Skin epidermis (tissue), 12 donors: ENCODE results near the gene VSTM2L.
"Not testable (repeated sequence)": the region's sequence is repeated elsewhere in the genome, so short reads cannot be mapped to it uniquely, and the experiment has no call there.

Experiments used
- H3K27ac ChIP-seq, 21 experiments: fragments of 200-600 bp; sonication (generic) in 11 of 21; one replicate each; pipeline ENCODE4 v1.5.0; 2020; ENCODE audit warnings: mild to moderate bottlenecking in 3 of 21, inconsistent platforms in 2 of 21, moderate library complexity in 2 of 21
- H3K4me3 ChIP-seq, 7 experiments: fragments of 200-600 bp; sonication (generic) in 2 of 7; one replicate each; pipeline ENCODE4 v1.5.0; 2020; ENCODE audit warnings: inconsistent platforms in 2 of 7, mild to moderate bottlenecking in 2 of 7, moderate library complexity in 1 of 7

VSTM2L gene

DNA sequence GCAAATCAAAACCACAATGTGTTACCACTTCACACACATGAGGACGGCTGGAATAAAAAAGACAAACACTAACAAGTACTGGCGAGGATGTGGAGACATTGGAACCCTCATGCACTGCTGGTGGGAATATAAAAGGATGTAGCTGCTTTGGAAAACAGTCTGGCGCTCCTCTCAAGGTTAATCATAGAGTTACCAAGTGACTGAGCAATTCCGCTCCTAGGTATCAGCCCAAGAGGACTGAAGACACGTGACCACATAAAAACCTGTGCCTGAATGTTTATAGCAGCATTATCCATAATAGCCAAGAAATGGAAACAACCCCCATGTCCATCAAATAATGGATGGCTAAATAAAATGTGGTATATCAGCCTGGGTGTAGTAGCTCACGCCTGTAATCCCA, 45.0 kb downstream of the VSTM2L start:
- no peak overlapping the region for H3K4me3 ChIP-seq
- no peak overlapping the region for H3K27ac ChIP-seq

DNA sequence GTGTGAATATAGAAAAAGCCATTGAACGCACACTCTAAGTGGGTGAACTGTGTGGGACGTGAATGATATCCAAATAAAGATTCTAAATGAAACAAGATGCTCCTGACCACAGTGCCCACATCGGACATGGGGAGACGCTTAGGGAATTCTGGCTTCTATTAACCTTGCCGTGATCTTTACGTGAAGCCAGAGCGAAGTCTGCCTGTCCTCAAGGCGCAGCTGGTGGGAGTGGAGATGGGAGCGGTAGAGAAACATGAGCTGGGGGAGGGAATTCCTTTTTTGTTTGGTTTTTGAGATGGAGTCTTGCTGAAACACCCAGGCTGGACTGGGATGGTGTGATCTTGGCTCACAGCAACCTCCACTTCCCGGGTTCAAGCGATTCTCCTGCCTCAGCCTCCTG, 46.0 kb downstream of the VSTM2L start:
- Histone ChIP-seq H3K4me3 (no peak overlapping the region), H3K27ac (no peak overlapping the region)

DNA sequence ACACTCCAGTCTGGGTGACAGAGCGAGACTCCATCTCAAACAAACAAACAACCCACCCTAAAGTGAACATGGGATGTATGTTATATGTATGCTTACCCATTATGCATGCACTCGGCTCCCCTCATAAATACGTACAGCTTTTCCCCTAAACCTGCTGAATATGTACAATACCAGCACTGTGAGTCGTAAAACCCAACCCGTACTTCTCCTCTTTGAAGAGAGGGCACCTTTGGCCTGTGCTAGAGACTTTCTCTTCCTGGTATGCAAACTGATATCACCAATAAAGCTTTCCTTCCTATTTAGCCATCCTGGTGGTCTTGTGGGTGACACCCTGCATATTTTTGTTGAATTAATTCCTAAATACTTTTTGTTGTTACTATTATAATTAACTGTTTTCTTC, 51.3 kb downstream of the VSTM2L start:
- H3K4me3 ChIP-seq = no peak overlapping the region
- no peak overlapping the region for H3K27ac ChIP-seq

DNA sequence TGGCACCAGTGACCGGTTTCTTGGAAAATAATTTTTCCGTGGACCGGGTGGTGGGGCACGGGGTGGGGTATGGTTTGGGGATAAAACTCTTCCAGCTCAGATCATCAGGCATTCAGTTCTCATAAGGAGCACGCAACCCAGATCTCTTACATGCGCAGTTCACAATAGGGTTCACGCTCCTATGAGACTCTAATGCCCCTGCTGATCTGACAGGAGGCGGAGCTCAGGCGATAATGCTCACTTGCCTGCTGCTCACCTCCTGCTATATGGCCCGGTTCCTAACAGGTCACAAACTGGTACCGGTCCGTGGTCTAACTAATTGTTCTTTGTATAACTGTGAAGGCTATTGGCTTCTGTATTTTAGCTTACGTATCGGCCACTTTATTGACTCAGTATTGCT, 51.7 kb downstream of the VSTM2L start:
- Histone ChIP-seq H3K4me3 (no peak overlapping the region), H3K27ac (no peak overlapping the region)

DNA sequence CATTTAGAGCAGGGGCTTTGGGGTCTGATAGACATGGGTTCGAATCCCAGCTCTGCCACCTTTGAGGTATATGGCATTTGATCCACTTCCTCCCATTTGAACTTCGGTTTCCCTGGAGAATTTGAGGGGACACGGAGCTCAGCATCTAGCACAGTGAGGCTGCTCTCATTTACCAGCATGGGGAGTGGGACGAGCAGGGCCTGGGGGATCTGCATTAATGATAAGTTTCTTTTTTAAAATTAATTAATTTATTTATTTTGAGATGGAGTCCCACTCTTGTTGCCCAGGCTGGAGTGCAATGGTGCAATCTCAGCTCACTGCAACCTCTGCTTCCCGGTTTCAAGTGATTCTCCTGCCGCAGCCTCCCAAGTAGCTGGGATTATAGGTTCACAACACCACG, 52.6 kb downstream of the VSTM2L start:
- Histone ChIP-seq H3K27ac (no peak overlapping the region), H3K4me3 (no peak overlapping the region)

DNA sequence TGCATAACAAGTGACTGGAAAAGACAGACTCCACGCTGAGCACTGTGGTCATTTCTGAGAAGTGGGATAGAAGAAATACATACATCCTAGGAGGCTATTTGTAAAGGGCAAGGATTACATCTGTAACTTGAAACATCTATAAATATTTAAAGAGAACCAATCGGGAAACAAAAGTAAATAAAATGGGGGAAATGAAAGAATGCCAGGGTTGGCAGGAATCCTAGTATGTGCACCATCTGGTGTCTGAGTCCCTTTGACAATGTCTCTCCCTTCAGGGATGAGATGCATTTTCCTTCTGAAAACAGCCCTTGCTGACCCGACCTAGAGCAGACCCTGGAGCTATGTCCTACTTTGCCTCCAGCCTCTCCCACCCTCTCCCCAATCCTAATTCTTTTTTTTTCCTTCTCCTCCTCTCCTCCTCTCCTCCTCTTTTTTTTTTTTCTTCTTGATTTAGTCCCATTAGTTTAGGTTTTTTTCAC, 53.2 kb downstream of the VSTM2L start:
- H3K27ac ChIP-seq = no peak overlapping the region
- H3K4me3 ChIP-seq = no peak overlapping the region

DNA sequence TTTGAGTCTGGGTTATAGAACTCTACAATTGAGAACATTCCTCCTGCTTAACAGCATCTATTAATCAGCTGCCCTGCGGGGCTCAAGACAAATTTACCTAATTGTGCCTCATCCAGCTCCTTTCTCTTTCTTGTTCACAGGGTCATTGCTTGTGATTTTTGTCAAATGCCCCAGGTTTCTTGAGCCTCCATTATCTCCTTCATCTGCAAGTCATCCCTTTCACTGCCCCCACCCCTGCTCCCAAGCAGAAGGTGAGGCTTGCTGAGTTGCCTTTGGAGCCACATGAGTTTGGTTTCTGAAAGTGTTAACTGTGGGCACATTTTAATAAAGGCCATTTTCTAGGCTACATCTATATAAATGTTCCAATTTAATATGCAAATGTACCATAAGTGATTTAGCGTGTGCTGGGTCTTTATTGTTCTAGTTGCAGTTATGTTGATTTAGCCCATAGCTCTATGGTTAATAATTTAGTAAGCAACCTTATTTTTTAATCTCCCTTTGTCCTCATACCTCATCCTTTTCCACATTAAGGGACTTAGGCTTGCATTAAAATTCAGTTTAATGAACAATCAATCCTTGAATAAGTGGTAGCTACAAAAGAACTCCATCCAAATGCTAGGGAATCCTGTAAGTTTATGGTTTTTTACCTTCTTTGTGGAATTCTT, 56.1 kb downstream of the VSTM2L start:
- no peak overlapping the region for H3K4me3 ChIP-seq
- no peak overlapping the region for H3K27ac ChIP-seq

DNA sequence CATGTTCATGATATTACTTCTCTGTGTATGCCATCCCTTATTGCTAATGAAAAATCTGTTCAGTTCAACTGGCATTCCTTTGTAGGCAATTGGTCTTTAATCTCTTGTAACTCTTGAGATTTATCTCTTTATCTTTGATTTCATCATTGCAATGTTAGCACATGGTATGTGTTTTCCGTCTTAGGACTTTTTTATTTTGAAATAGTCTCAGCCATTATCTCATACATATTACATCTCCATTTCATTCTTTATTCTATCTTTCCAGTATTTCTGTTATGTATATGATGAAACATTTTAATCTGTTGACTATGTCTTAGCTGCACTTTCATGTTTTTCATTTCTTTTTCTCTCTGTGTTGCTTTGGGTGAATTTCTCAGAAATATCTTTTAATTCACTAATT, 58.1 kb downstream of the VSTM2L start:
- H3K27ac ChIP-seq = no peak overlapping the region
- H3K4me3 ChIP-seq = no peak overlapping the region

DNA sequence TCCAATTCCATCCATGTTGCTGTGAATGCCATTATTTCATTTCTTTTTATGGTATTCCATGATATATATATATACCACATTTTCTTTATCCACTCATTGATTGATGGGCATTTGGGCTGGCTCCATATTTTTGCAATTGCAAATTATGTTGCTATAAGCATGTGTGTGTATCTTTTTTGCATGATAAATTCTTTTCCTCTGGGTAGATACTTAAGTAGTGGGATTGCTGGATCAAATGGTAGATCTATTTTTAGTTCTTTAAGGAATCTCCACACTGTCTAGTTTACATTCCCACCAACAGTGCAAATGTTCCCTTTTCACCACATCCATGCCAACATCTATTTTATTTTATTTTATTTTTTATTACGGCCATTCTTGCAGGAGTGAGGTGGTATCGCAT, 60.6 kb downstream of the VSTM2L start:
- not testable (repeated sequence) for H3K4me3 ChIP-seq, H3K27ac ChIP-seq

DNA sequence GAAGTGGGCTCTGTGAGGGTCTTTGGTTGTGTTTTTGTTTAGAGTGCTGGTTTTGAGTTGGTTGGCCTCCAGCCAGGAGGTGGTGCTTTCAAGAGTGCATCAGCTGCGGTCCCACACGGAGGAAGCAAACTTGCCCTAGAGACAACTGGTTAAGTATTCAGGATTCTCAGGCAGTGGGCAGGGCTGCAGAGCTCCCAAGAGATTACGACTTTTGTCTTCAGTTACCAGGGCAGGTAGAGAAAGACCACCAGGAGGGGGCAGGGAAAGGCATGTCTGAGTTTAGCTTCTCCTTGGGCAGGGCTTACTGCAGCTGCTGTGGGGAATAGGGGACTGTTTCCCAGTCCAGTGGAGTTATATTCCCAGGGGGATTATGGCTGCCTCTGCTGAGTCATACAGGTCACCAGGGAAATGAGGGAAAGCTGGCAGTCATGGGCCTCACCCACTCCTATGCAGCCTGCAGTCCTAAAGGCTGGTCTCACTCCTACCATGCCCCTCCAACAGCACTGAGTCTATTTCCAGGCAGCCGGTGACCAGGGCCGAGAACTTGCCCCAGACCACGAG, 66.0 kb downstream of the VSTM2L start:
- Histone ChIP-seq H3K27ac (no peak overlapping the region), H3K4me3 (no peak overlapping the region)

DNA sequence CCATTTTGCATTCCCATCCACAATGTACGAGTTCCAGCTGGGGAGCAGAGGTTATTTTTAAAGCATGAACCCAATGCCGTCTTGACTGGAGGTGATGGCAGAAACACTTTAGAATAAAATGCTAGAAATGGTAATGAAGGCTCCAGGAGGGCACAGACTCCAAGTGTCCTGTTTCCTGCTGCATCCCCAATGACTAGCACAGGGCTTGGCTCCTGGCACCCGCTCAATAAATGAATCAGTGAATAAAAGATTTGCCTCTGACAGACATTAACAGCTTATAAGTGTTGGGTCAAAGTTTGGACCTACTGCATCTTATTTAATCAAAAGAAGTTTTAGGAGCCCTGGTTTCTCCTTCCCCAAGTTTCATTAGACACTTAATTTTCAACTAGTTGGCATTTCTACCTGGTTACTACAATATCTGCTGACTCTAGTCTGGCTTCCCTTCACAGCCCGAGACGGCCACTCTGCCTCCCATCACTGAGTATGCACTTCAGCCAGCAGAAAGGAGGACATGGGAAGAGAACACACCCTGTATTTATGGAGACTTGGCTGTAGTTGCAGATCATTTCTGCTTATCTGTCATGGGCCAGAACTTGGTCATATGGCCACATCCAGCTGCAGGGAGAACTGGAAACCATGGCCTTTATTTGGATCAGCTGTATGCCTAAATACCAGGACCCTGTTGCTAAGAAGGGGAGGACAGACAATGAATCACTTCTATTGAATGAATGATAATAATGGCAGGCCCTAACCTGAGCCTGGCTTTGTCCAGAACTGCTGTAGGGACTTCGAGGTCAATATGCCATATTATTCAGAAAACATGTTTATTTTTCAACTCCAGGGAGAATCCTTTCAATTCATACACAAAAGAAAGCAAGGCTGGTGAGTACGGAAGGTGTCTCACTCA, 67.3 kb downstream of the VSTM2L start:
- no peak overlapping the region for H3K4me3 ChIP-seq

DNA sequence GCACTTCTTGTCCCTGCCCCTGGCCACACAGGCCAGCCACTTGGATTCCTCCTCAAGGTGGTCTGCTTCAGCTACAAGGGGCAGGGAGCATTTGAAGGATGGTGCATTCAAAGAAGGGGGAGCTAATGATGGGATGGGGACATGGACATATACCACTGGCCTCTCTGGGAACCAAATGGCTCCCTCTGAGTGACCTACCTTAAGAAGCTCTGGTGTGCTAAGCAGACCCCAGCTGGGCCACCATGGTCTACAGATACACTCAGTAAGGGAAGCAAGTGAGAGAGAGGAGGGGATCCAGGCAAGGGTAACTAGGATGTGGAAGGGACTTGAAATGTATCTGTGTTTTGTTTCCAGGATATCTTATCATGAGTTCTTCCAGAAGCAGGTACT, 67.9 kb downstream of the VSTM2L start:
- Histone ChIP-seq H3K4me3 (no peak overlapping the region), H3K27ac (no peak overlapping the region)

More for the DNA sequence above, 67.3 kb downstream of the VSTM2L start:
- H3K27ac ChIP-seq = no peak overlapping the region

DNA sequence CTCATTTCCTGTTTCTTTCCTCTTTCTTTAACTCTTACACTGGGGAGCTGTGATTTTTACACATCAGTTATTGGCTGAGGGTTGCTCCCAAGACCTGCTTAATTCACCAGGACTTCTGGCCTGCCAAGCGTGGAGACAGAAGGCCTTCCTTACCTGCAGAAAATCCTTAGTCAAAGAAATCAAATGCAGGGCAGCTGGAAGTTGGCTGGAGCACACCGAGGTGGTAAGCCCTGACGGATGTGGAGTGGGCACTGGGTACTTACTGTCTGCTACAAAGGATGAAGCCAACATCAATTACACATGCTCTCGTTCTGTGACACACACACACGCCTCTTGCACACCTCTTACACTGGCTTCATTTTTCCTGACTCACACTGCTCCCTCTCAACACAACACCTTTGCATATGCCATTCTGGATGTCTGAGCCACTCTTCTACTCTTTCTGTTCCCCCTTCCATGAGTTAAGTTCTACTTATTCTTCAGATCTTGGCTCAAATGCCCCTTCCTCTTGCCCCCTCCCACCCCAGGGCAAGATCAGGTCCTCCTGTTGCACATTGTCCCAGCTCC, 68.7 kb downstream of the VSTM2L start:
- no peak overlapping the region for H3K4me3 ChIP-seq
- no peak overlapping the region for H3K27ac ChIP-seq

DNA sequence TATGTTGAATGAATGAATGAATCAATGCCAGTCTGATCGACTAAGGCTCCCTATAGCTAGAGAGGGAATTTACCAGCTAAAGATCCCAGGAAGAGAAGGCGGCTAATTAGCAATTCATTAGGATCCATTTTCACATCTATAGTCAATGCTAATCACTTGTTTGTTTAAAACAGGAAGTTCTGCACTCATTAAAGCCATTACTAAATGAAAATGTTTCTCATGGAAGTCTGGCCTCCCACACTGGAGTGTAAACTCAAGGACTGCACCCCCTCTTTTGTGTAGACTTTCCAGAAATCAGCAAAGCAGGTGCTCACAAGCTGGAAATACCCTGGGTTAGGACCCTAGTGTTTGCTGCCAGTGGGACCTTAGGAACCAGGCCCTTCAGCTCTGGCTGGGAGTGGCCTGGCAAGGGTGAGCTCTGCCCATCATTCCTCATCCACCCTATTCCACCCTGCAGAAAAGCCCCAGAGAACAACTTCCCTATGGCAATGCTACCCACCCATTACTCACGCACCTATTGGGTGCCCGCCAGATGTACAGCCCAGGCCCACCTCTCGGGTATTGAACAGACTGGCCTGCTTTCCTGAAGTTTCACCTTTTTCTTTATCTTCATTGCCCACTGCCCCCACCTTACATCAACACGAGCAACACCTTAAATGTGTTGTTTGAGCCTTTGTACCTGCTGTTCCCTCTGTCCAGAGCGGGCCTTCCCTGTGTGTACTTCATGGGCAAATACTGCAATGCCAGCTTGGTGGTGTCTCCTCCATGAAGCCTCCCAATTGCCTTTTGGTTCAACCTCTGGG, 69.5 kb downstream of the VSTM2L start:
- H3K27ac ChIP-seq = no peak overlapping the region
- H3K4me3 ChIP-seq = no peak overlapping the region

DNA sequence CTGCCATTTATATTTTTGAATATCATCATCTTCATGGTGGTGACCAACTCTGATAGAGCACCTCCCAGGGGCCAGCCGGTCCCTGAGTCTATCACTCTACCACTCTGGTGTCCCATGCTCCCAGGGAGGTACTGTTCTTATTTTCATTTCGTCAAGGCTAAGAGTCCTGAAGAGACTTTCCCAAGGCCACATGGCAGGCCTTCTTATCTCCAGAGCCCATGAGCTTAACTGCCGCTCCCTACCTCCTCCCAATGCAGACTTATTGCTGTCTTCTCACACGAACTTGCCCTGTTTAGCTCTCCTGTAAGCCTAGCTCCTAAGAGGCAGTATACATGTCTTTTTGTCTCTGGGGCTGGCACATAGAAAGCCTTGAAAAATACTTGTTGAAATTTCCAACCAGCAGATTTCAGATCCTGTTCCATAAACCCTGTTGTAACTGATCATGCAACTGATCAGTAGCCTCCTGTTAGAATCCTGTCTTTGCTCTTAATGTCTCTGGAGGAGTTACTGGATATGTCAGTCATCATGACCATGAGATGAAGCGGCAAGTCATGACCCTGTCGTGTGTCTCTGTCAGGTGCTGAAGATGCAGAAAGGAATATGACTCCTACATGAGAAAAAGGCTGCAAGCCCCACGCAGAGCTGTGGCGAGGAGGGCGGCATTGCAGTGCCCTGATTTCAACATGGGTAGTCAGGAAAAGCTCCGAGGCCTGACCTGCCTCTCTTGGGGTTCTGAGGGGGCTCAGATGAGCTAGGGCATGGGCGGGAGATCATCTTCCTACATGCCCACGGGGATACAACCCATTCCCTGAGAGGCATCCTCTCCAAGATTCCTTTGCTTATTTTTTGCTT, 70.4 kb downstream of the VSTM2L start:
- Histone ChIP-seq H3K27ac (no peak overlapping the region), H3K4me3 (no peak overlapping the region)

DNA sequence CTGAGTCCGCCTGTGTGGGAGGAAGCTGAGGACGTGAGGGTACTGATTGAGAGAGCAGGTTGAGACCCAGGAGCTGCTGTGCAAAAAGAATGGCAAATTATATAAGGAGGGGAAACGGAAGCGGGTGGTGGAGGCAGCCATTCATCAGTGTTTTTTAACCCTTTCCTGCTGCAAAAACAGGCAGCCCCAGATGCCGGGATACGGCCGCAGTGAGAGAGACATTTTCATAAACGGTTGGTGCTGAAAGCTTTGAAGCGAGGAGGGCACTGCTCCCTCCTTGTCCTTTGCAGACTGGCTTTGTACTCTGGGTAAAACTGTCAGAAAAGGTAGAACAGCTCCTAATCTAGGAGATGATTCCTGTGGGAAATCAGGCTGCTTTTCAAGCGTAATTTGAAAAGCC, 74.0 kb downstream of the VSTM2L start:
- no peak overlapping the region for H3K4me3 ChIP-seq
- H3K27ac ChIP-seq = no peak overlapping the region

DNA sequence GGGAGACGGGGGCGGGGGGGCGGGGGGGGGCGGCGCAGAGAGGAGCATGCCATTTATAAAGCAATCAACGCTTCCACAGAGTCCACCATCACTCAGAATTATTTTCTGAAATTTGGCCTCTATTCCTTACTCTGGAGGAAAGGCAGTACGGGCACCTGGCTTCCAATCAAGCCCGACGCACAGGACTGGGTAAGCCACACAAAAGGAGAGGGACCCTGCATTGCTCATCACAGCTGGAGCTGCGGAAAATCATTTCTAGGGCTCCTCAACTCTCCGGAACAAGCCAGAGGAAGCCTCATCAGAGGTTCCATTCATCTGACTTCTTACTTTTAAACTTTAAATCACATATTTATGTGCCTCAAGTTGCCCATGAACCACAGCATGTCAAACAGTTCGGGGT, 74.4 kb downstream of the VSTM2L start:
- no peak overlapping the region for H3K4me3 ChIP-seq
- H3K27ac ChIP-seq = no peak overlapping the region

DNA sequence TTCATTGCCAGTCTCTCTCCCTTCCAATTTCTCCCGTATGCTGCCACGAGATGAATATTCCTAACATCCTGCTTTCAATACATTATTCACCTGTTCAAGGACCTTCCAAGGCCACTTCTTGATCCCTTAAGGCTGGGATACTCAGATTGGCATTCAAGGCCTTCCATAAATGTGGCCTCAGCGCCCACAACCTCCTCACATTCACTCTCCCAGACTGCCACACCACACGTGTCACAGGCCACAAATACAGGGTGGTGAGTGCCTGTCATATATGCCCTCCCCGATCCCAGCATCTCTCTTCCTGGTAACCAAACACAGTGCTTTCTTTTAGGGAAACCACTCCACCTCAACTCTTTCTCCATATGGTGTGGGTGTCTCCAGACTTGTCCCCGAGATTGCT, 74.9 kb downstream of the VSTM2L start:
- Histone ChIP-seq H3K4me3 (no peak overlapping the region), H3K27ac (no peak overlapping the region)
